HepG2 (cell line): ENCODE data around the gene TMEM61. TPM values are rescaled to one million over a fixed set of nuclear protein-coding genes. Genes with fewer than 3 reads are reported as not detected.

Experiments used
- ATF7-NPFF ChIP-seq: sonication (generic); formaldehyde crosslinking; IDR thresholded peaks from 2 replicates; pipeline ENCODE4 v1.8.1; 2023; ENCODE audit warnings: mild to moderate bottlenecking, low read depth, missing genetic modification reagents, moderate library complexity
- CREB1 ChIP-seq, 2 experiments: fragments of 450-650 bp in 1 of 2; IDR thresholded peaks; 2 replicates each; pipeline ENCODE4 v1.6.1; 2016 to 2017; ENCODE audit warnings: control low read depth in 1 of 2, mild to moderate bottlenecking in 1 of 2, missing compliant biosample characterization in 1 of 2, missing genetic modification characterization in 1 of 2
- FOXA1 ChIP-seq, 2 experiments: fragments of 450-650 bp in 1 of 2; sonication (generic) in 1 of 2; formaldehyde crosslinking in 1 of 2; IDR thresholded peaks; 2 replicates each; pipeline versions ENCODE4 v1.4.0 to v1.6.1; 2016 to 2020; ENCODE audit warnings: missing genetic modification reagents in 1 of 2
- KDM3A ChIP-seq: IDR thresholded peaks from 2 replicates; pipeline ENCODE4 v1.6.1; 2018; ENCODE audit warnings: low read depth, missing compliant biosample characterization
- KDM4B ChIP-seq: sonication (generic); formaldehyde crosslinking; IDR thresholded peaks from 2 replicates; pipeline ENCODE4 v1.4.0; 2020; ENCODE audit warnings: missing genetic modification reagents
- MED1 ChIP-seq: sonication (generic); formaldehyde crosslinking; IDR thresholded peaks from 2 replicates; pipeline ENCODE4 v1.4.0; 2020; ENCODE audit warnings: missing genetic modification reagents
- MED13 ChIP-seq: sonication (generic); formaldehyde crosslinking; IDR thresholded peaks from 2 replicates; pipeline ENCODE4 v1.5.0; 2020; ENCODE audit warnings: missing genetic modification reagents
- MEIS2 ChIP-seq: sonication (generic); formaldehyde crosslinking; IDR thresholded peaks from 2 replicates; pipeline ENCODE4 v1.9.0; 2021; ENCODE audit warnings: mild to moderate bottlenecking, missing genetic modification reagents
- MIXL1 ChIP-seq: IDR thresholded peaks from 2 replicates; pipeline ENCODE4 v1.6.1; 2016
- MTF1 ChIP-seq: sonication (generic); formaldehyde crosslinking; IDR thresholded peaks from 2 replicates; pipeline ENCODE4 v1.5.0; 2020; ENCODE audit warnings: missing genetic modification reagents
- NFE2 ChIP-seq: sonication (generic); formaldehyde crosslinking; IDR thresholded peaks from 2 replicates; pipeline ENCODE4 v1.4.0; 2020; ENCODE audit warnings: missing genetic modification reagents
- NKX3-1 ChIP-seq: sonication (generic); formaldehyde crosslinking; IDR thresholded peaks from 2 replicates; pipeline ENCODE4 v1.5.0; 2020; ENCODE audit warnings: missing genetic modification reagents
- NR2F1 ChIP-seq, 2 experiments: fragments of 450-650 bp in 1 of 2; formaldehyde crosslinking in 1 of 2; IDR thresholded peaks; 2 replicates each; pipeline versions ENCODE4 v1.5.0 to v1.6.1; 2016 to 2020; ENCODE audit warnings: mild to moderate bottlenecking in 1 of 2, missing compliant biosample characterization in 1 of 2, missing genetic modification reagents in 1 of 2, moderate library complexity in 1 of 2
- PCBP1 ChIP-seq: fragments of 200-400 bp; formaldehyde crosslinking; IDR thresholded peaks from 2 replicates; pipeline ENCODE4 v1.6.1; 2017; ENCODE audit warnings: mild to moderate bottlenecking, low read depth, low read length, borderline replicate concordance
- PHB2 ChIP-seq: fragments of 450-650 bp; IDR thresholded peaks from 2 replicates; pipeline ENCODE4 v1.6.1; 2018; ENCODE audit not compliant: partially characterized antibody
- PPARG ChIP-seq: conservative IDR thresholded peaks from 2 replicates; pipeline ENCODE4 v1.6.1; 2016; ENCODE audit warnings: missing biosample characterization, missing genetic modification reagents
- SNAI1 ChIP-seq: sonication (generic); formaldehyde crosslinking; IDR thresholded peaks from 2 replicates; pipeline ENCODE4 v1.5.0; 2020; ENCODE audit warnings: mild to moderate bottlenecking, missing genetic modification reagents, borderline replicate concordance
- SOX13 ChIP-seq, 3 experiments: fragments of 450-650 bp in 1 of 3; sonication (generic) in 1 of 3; formaldehyde crosslinking in 1 of 3; IDR thresholded peaks in 2 of 3; conservative IDR thresholded peaks in 1 of 3; 2 replicates each; pipeline versions ENCODE4 v1.5.0 to v1.6.1; 2016 to 2020; ENCODE audit warnings: antibody characterized with exemption in 1 of 3, mild to moderate bottlenecking in 1 of 3, missing compliant biosample characterization in 1 of 3, missing genetic modification reagents in 1 of 3, moderate library complexity in 1 of 3
- TMF1 ChIP-seq: sonication (generic); formaldehyde crosslinking; IDR thresholded peaks from 2 replicates; pipeline ENCODE4 v1.8.1; 2022; ENCODE audit warnings: low read depth, missing genetic modification reagents
- ZFAT ChIP-seq: sonication (generic); formaldehyde crosslinking; conservative IDR thresholded peaks from 2 replicates; pipeline ENCODE4 v1.8.1; 2023; ENCODE audit warnings: missing genetic modification reagents, inconsistent platforms
- ZNF543 ChIP-seq: sonication (generic); formaldehyde crosslinking; IDR thresholded peaks from 2 replicates; pipeline ENCODE4 v1.4.0; 2020; ENCODE audit warnings: mild to moderate bottlenecking, missing genetic modification reagents
- polyA plus RNA-seq, 8 experiments: library from polyadenylated mRNA; depleted of rRNA in 3 of 8; stranded (reverse) in 7 of 8; unstranded in 1 of 8; fragments of >200 nt; fragmentation: Illumina TruSeq in 4 of 8; extraction: Trizol in 4 of 8; gene quantifications; 2 replicates each; pipeline versions ENCODE4 v1.2.1 to v1.2.3, GENCODE V29; 2011 to 2016; ENCODE audit warnings: low read depth in 4 of 8, missing spikeins in 1 of 8, mixed read lengths in 1 of 8; ENCODE audit not compliant: insufficient read depth in 1 of 8
- total RNA-seq, 5 experiments: library from RNA; depleted of rRNA; stranded (reverse); fragments of >200 nt; fragmentation: Illumina TruSeq; extraction: Trizol; gene quantifications; 2 replicates each; pipeline ENCODE4 v1.2.3, GENCODE V29; 2016; ENCODE audit warnings: low read depth in 1 of 5
- TF ChIP-seq, protein P1 (sequence below): sonication (generic); formaldehyde crosslinking; IDR thresholded peaks from 2 replicates; pipeline ENCODE4 v1.4.0; 2020; ENCODE audit warnings: missing genetic modification reagents
- TF ChIP-seq, protein P2 (sequence below): sonication (generic); formaldehyde crosslinking; IDR thresholded peaks from 2 replicates; pipeline ENCODE4 v1.4.0; 2020; ENCODE audit warnings: missing genetic modification reagents, borderline replicate concordance
- TF ChIP-seq, protein P3 (sequence below): sonication (generic); formaldehyde crosslinking; IDR thresholded peaks from 2 replicates; pipeline ENCODE4 v1.8.0; 2022; ENCODE audit warnings: mild to moderate bottlenecking, missing genetic modification reagents, moderate library complexity

TMEM61 gene
- total and polyA plus RNA-seq, 2 of the 13 experiments (the other 11 are each of a cell fraction or from before 2014, with no cell fraction given) = not detected

GRCh38 chr1:55039342-55040082 lies 59.1 kb downstream of the TMEM61 start, which contains the start of gene PCSK9 (continued):
- TF ChIP-seq NFE2 (CRISPR knock-in tag) (no peak), MEIS2 (peak; percentile 69), ZNF543 (peak; percentile 80), MTF1 (CRISPR knock-in tag) (no peak; the same call in none of the 2 replicates), MIXL1 (peak; percentile 84), KDM4B (CRISPR knock-in tag) (peak; percentile 75), FOXA1 (IDR thresholded peaks at IDR 0.05) (no peak), FOXA1 (CRISPR knock-in tag; IDR thresholded peaks at IDR 0.05) (peak; percentile 50; the same call in 1 of the 2 replicates), MED1 (CRISPR knock-in tag) (peak; percentile 85), KDM3A (peak; percentile 66; the same call in 1 of the 2 replicates), TMF1 (CRISPR knock-in tag) (peak; percentile 94), ZFAT (CRISPR knock-in tag) (no peak), CREB1 (IDR thresholded peaks at IDR 0.05) (peak; percentile 74), CREB1 (CRISPR knock-in tag; IDR thresholded peaks at IDR 0.05) (peak; percentile 61), PHB2 (no peak), ATF7-NPFF (CRISPR knock-in tag) (peak; percentile 85), NKX3-1 (peak; percentile 94), SNAI1 (CRISPR knock-in tag) (peak; percentile 92; the same call in 1 of the 2 replicates), MED13 (CRISPR knock-in tag) (peak; percentile 93), SOX13 (IDR thresholded peaks at IDR 0.05) (no peak), SOX13 (CRISPR knock-in tag; conservative IDR thresholded peaks at IDR 0.05 in 1 of 2, IDR thresholded peaks at IDR 0.05 in 1 of 2) (peak in 1 of 2 experiments; percentile 75; a peak in 2 of 4 replicates), PPARG (CRISPR knock-in tag) (peak; percentile 73), PCBP1 (no peak), NR2F1 (CRISPR knock-in tag; IDR thresholded peaks at IDR 0.05) (no peak; a peak in 1 of 4 replicates)
- TF ChIP-seq, protein P1, sequence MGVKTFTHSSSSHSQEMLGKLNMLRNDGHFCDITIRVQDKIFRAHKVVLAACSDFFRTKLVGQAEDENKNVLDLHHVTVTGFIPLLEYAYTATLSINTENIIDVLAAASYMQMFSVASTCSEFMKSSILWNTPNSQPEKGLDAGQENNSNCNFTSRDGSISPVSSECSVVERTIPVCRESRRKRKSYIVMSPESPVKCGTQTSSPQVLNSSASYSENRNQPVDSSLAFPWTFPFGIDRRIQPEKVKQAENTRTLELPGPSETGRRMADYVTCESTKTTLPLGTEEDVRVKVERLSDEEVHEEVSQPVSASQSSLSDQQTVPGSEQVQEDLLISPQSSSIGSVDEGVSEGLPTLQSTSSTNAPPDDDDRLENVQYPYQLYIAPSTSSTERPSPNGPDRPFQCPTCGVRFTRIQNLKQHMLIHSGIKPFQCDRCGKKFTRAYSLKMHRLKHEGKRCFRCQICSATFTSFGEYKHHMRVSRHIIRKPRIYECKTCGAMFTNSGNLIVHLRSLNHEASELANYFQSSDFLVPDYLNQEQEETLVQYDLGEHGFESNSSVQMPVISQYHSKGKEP (CRISPR knock-in tag) = peak; percentile 31; the same call in 1 of the 2 replicates
- TF ChIP-seq, protein P2, sequence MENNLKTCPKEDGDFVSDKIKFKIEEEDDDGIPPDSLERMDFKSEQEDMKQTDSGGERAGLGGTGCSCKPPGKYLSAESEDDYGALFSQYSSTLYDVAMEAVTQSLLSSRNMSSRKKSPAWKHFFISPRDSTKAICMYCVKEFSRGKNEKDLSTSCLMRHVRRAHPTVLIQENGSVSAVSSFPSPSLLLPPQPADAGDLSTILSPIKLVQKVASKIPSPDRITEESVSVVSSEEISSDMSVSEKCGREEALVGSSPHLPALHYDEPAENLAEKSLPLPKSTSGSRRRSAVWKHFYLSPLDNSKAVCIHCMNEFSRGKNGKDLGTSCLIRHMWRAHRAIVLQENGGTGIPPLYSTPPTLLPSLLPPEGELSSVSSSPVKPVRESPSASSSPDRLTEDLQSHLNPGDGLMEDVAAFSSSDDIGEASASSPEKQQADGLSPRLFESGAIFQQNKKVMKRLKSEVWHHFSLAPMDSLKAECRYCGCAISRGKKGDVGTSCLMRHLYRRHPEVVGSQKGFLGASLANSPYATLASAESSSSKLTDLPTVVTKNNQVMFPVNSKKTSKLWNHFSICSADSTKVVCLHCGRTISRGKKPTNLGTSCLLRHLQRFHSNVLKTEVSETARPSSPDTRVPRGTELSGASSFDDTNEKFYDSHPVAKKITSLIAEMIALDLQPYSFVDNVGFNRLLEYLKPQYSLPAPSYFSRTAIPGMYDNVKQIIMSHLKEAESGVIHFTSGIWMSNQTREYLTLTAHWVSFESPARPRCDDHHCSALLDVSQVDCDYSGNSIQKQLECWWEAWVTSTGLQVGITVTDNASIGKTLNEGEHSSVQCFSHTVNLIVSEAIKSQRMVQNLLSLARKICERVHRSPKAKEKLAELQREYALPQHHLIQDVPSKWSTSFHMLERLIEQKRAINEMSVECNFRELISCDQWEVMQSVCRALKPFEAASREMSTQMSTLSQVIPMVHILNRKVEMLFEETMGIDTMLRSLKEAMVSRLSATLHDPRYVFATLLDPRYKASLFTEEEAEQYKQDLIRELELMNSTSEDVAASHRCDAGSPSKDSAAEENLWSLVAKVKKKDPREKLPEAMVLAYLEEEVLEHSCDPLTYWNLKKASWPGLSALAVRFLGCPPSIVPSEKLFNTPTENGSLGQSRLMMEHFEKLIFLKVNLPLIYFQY (CRISPR knock-in tag) = no peak; the same call in 1 of the 2 replicates
- TF ChIP-seq, protein P3, sequence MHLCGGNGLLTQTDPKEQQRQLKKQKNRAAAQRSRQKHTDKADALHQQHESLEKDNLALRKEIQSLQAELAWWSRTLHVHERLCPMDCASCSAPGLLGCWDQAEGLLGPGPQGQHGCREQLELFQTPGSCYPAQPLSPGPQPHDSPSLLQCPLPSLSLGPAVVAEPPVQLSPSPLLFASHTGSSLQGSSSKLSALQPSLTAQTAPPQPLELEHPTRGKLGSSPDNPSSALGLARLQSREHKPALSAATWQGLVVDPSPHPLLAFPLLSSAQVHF = no peak
